ENCODE data around the gene XRRA1. TPM values are rescaled to one million over a fixed set of nuclear protein-coding genes. Genes with fewer than 3 reads are reported as not detected.

XRRA1 gene
- total and polyA plus RNA-seq, 9 donors = 4.2 to 31.1 (median 13.0) TPM

- 73 to 79% (median 75%) methylated on average over 7 of the region's 7 CpGs for WGBS, 3 donors
- H3K4me1 ChIP-seq (ENCODE audit: insufficient read depth) = no peaks in the 10 kb centered on the region
- TF ChIP-seq EP300 (IDR thresholded peaks at IDR 0.05) (no peak), CTCF (IDR thresholded peaks at IDR 0.05) (no peak), POLR2A (IDR thresholded peaks at IDR 0.05) (no peak)
- H3K4me3 ChIP-seq = no peak overlapping the region
- DNase-seq = no peak
- intact Hi-C loops (cut with DNase I) = no loop called here
- no peak overlapping the region for H3K27ac ChIP-seq
- no peaks in the 10 kb centered on the region for H3K36me3 ChIP-seq
- no peaks in the 10 kb centered on the region for H3K27me3 ChIP-seq
- H3K9me3 ChIP-seq = no peaks in the 10 kb centered on the region
These were observed 99.1 kb downstream of the XRRA1 start for GRCh38 chr11:74849525-74850391.

GRCh38 chr11:74847895-74848294 lies 101.0 kb downstream of the XRRA1 start:
- 96 to 97% (median 96%) methylated on average over 6 of the region's 6 CpGs for WGBS, 3 donors
- H3K27ac ChIP-seq = no peak overlapping the region
- no peaks in the 10 kb centered on the region for H3K9me3 ChIP-seq
- no peaks in the 10 kb centered on the region for H3K36me3 ChIP-seq
- no peak overlapping the region for H3K4me3 ChIP-seq
- no peak for DNase-seq
- no peaks in the 10 kb centered on the region for H3K4me1 ChIP-seq (ENCODE audit: insufficient read depth)
- no peaks in the 10 kb centered on the region for H3K27me3 ChIP-seq
- intact Hi-C loops (cut with DNase I) = no loop called here
- TF ChIP-seq POLR2A (IDR thresholded peaks at IDR 0.05) = no peak
- TF ChIP-seq EP300 (IDR thresholded peaks at IDR 0.05) = no peak
- no peak for TF ChIP-seq CTCF (IDR thresholded peaks at IDR 0.05)

GRCh38 chr11:74847395-74847794 lies 101.5 kb downstream of the XRRA1 start:
- no peak for TF ChIP-seq EP300 (IDR thresholded peaks at IDR 0.05)
- no peak for TF ChIP-seq CTCF (IDR thresholded peaks at IDR 0.05)
- no peak for TF ChIP-seq POLR2A (IDR thresholded peaks at IDR 0.05)
- Histone ChIP-seq H3K27me3 (no peaks in the 10 kb centered on the region), H3K36me3 (no peaks in the 10 kb centered on the region), H3K9me3 (no peaks in the 10 kb centered on the region), H3K27ac (no peak overlapping the region), H3K4me3 (no peak overlapping the region), H3K4me1 (ENCODE audit: insufficient read depth) (no peaks in the 10 kb centered on the region)
- intact Hi-C loops (cut with DNase I) = no loop called here
- DNase-seq = no peak
- 89 to 100% (median 95%) methylated on average over 1 of the region's 1 CpG for WGBS, 3 donors

GRCh38 chr11:74846770-74847169 lies 102.1 kb downstream of the XRRA1 start:
- Histone ChIP-seq H3K4me3 (no peak overlapping the region), H3K27me3 (no peaks in the 10 kb centered on the region), H3K9me3 (no peaks in the 10 kb centered on the region), H3K36me3 (no peaks in the 10 kb centered on the region), H3K4me1 (ENCODE audit: insufficient read depth) (no peaks in the 10 kb centered on the region), H3K27ac (no peak overlapping the region)
- intact Hi-C loops (cut with DNase I) = no loop called here
- TF ChIP-seq EP300 (IDR thresholded peaks at IDR 0.05) (no peak), CTCF (IDR thresholded peaks at IDR 0.05) (no peak), POLR2A (IDR thresholded peaks at IDR 0.05) (no peak)
- WGBS, 3 donors = 80 to 91% (median 85%) methylated on average over 2 of the region's 2 CpGs
- no peak for DNase-seq

All from ovary (tissue), 9 donors.